Measurements from ENCODE around the gene IGFBP2. TPM values are rescaled to one million over a fixed set of nuclear protein-coding genes. Genes with fewer than 3 reads are reported as not detected.

The IGFBP2 gene
- total RNA-seq, 2 experiments from 2014 or later, result 123 to 124 TPM

DNA sequence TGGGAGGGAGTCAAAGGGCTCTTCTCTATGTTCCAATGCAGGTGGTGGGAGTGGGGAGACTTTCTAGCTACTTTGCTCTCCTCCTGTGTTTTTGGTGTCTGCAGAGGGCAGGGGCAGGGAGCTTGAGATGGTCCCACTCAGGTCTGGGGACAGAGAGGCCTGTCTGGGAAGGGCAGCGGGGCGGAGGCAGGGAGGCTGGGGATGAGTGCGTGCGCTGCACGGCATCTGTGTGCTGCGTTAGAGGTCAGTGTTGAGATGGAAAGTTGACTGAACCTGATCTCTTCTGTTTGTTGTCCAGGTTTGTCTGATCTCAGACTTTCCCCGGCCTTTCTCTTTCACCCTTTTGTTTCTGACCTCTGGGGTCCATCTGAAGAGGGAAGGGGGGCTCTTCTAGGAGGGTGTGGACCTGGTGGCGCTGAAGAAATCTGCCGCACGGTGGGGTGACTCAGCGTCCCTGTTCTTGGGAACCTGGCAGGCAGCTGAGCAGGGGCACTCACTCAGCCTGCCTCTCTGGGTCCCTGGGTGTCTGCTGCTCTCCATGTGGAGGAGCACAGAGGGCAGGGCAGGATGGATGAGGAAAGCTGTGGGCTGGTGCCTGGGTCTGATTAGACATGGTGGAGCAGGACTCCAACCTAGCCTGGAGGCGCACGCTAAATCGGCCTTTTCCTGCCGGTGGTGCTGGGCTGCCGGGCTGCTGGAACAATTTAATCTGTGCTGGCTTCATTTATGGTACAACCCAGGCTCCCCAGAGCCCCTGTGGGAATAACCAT is 24.1 kb downstream of the IGFBP2 start:
- ChIA-PET CTCF (interaction anchor here (0.8 to 2.2 kb wide), 4 partner anchors 9 to 138 kb away, joined by 3 to 7 read pairs (median 4); no protein-coding TSS in a partner anchor), POLR2A (no interaction called here)
- Mint-ChIP-seq H3K36me3 (ENCODE audit: low read depth) (peaks cover 11% of the 10 kb centered on the region), H3K4me3 (no peak overlapping the region), H3K27ac (no peak overlapping the region), H3K27me3 (peaks cover 3% of the 10 kb centered on the region), H3K9me3 (no peaks in the 10 kb centered on the region), H3K4me1 (ENCODE audit: low read depth) (peaks cover 9% of the 10 kb centered on the region)
- TF ChIP-seq, protein P1, sequence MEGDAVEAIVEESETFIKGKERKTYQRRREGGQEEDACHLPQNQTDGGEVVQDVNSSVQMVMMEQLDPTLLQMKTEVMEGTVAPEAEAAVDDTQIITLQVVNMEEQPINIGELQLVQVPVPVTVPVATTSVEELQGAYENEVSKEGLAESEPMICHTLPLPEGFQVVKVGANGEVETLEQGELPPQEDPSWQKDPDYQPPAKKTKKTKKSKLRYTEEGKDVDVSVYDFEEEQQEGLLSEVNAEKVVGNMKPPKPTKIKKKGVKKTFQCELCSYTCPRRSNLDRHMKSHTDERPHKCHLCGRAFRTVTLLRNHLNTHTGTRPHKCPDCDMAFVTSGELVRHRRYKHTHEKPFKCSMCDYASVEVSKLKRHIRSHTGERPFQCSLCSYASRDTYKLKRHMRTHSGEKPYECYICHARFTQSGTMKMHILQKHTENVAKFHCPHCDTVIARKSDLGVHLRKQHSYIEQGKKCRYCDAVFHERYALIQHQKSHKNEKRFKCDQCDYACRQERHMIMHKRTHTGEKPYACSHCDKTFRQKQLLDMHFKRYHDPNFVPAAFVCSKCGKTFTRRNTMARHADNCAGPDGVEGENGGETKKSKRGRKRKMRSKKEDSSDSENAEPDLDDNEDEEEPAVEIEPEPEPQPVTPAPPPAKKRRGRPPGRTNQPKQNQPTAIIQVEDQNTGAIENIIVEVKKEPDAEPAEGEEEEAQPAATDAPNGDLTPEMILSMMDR (IDR thresholded peaks at IDR 0.05), result no peak
- no peak for DNase-seq
- ATAC-seq, result no peak
- intact Hi-C loops (cut with micrococcal nuclease), result no loop called here

DNA sequence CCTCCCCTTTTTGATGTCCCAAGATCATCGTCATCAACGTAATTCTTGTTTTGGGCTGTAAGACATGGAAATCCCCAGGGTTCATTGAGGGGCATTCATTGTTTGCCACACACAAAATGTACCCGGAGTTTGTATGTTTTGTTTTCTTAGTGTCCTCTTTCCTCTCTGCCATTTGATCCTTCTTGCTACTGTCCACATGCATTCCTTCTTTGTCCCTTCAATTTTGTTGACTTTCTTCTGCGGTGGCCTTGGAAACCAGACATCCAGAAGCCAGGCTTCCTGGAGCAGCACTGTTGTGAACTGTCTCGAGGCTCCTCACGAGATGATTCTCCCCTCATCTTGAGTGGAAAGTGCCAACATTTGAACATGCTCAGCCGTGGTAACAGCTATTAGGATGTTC is 24.8 kb downstream of the IGFBP2 start:
- intact Hi-C loops (cut with micrococcal nuclease), result no loop called here
- ATAC-seq (no peak), DNase-seq (no peak)
- H3K4me1 Mint-ChIP-seq (ENCODE audit: low read depth), result peaks cover 9% of the 10 kb centered on the region
- no peak overlapping the region for H3K27ac Mint-ChIP-seq
- TF ChIP-seq, protein P1 (IDR thresholded peaks at IDR 0.05), result no peak
- H3K9me3 Mint-ChIP-seq, result no peaks in the 10 kb centered on the region
- ChIA-PET CTCF (interaction anchor here (2.2 to 12.7 kb wide), 2 partner anchors 10 to 137 kb away, joined by 7 to 311 read pairs; no protein-coding TSS in a partner anchor), POLR2A (no interaction called here)
- no peak overlapping the region for H3K4me3 Mint-ChIP-seq
- peaks cover 2% of the 10 kb centered on the region for H3K27me3 Mint-ChIP-seq
- peaks cover 8% of the 10 kb centered on the region for H3K36me3 Mint-ChIP-seq (ENCODE audit: low read depth)

DNA sequence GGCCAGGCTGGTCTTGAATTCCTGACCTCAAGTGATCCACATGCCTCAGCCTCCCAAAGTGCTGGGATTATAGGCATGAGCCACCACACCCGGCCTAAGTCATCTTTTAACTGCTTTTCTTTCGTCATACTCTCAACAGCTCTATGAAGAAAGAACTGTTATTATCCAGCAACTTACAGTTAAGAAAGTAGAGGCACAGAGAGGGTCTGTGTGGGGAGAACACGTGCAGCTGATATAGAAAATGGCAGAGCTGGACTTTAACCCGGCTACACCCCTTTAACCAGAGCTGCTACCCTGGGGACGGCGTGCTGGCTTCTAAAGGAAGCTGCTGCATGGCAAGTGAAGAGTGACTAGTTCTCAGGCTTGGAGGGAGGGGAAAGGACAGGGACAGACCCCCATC is 25.5 kb downstream of the IGFBP2 start:
- Mint-ChIP-seq H3K9me3 (no peaks in the 10 kb centered on the region), H3K27ac (no peak overlapping the region), H3K4me3 (no peak overlapping the region), H3K27me3 (no peaks in the 10 kb centered on the region), H3K4me1 (ENCODE audit: low read depth) (peaks cover 5% of the 10 kb centered on the region), H3K36me3 (ENCODE audit: low read depth) (peaks cover 5% of the 10 kb centered on the region)
- ChIA-PET CTCF (interaction anchor here (0.9 to 12.7 kb wide), 3 partner anchors 9 to 138 kb away, joined by 3 to 311 read pairs (median 7); no protein-coding TSS in a partner anchor), POLR2A (no interaction called here)
- no peak for DNase-seq
- intact Hi-C loops (cut with micrococcal nuclease), result no loop called here
- TF ChIP-seq, protein P1 (IDR thresholded peaks at IDR 0.05), result no peak
- ATAC-seq, result no peak

DNA sequence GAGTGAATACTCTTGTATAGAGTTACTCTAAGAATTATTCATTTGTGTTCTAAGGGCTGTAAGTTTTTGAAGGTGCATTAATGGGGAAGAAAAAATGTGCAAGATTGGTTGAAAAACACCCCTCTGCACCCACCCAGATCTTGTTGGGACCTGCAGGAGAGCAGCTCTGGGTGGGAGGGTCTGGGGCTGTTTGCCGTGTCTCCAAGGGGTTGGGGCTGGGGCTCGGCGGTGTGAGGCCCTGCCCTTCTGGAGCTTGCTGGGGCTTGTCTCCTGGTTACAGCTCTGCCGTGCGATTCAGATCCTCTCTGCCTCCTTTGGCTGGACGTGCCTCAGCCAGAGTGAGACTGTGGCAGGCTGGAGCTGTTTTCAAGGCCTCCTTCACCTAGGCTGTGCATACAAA is 26.1 kb downstream of the IGFBP2 start:
- ChIA-PET CTCF (interaction anchor here (0.9 to 12.7 kb wide), 3 partner anchors 8 to 138 kb away, joined by 3 to 311 read pairs (median 7); no protein-coding TSS in a partner anchor), POLR2A (no interaction called here)
- TF ChIP-seq, protein P1 (IDR thresholded peaks at IDR 0.05), result no peak
- intact Hi-C loops (cut with micrococcal nuclease), result no loop called here
- Mint-ChIP-seq H3K27ac (no peak overlapping the region), H3K4me3 (no peak overlapping the region), H3K27me3 (no peaks in the 10 kb centered on the region), H3K36me3 (ENCODE audit: low read depth) (peaks cover 5% of the 10 kb centered on the region), H3K4me1 (ENCODE audit: low read depth) (peaks cover 3% of the 10 kb centered on the region), H3K9me3 (no peaks in the 10 kb centered on the region)
- ATAC-seq (no peak), DNase-seq (no peak)

DNA sequence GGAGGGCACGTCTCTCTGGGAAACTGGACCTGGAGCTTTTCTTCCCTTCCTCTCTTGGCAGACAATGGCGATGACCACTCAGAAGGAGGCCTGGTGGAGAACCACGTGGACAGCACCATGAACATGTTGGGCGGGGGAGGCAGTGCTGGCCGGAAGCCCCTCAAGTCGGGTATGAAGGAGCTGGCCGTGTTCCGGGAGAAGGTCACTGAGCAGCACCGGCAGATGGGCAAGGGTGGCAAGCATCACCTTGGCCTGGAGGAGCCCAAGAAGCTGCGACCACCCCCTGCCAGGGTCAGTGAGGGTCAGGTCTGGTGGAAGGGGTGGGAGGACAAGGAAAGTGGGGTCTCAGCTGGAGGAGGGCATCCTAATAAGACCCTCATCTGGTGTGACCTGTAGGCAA is 27.3 kb downstream of the IGFBP2 start:
- Mint-ChIP-seq H3K27ac (no peak overlapping the region), H3K27me3 (no peaks in the 10 kb centered on the region)
- ATAC-seq, result no peak

More for the DNA sequence above, 27.3 kb downstream of the IGFBP2 start:
- ChIA-PET CTCF (interaction anchor here (0.8 to 12.7 kb wide), 2 partner anchors 22 to 139 kb away, joined by 3 to 311 read pairs; no protein-coding TSS in a partner anchor), POLR2A (interaction anchor here (0.6 kb wide), 1 partner anchor 1122 kb away, joined by 3 read pairs; no protein-coding TSS in a partner anchor)
- Mint-ChIP-seq H3K4me3 (no peak overlapping the region), H3K36me3 (ENCODE audit: low read depth) (peaks cover 5% of the 10 kb centered on the region), H3K4me1 (ENCODE audit: low read depth) (no peaks in the 10 kb centered on the region), H3K9me3 (no peaks in the 10 kb centered on the region)
- no peak for DNase-seq
- TF ChIP-seq, protein P1 (IDR thresholded peaks at IDR 0.05), result no peak
- intact Hi-C loops (cut with micrococcal nuclease), result no loop called here
